ENCODE data around the gene PPP1R16B. TPM values are rescaled to one million over a fixed set of nuclear protein-coding genes. Genes with fewer than 3 reads are reported as not detected.
"Not testable (repeated sequence)": the region's sequence is repeated elsewhere in the genome, so short reads cannot be mapped to it uniquely, and the experiment has no call there.

PPP1R16B gene
- total RNA-seq, 1 donor from 2014 or later: not detected

- Mint-ChIP-seq H3K27me3 (ENCODE audit: unreplicated experiment) (no peaks in the 10 kb centered on the region), H3K4me3 (ENCODE audit: unreplicated experiment) (no peak overlapping the region), H3K36me3 (ENCODE audit: unreplicated experiment) (no peaks in the 10 kb centered on the region), H3K4me1 (ENCODE audit: unreplicated experiment) (peaks cover 15% of the 10 kb centered on the region), H3K9me3 (ENCODE audit: unreplicated experiment) (no peaks in the 10 kb centered on the region), H3K27ac (ENCODE audit: unreplicated experiment) (no peak overlapping the region)
- DNase-seq (ENCODE audit: extremely low spot score, unreplicated experiment): no peak
- TF ChIP-seq CTCF (IDR thresholded peaks at IDR 0.05): no peak
Observed at GRCh38 chr20:38957915-38958485, 152.5 kb downstream of the PPP1R16B start.

GRCh38 chr20:38960187-38960687, 154.7 kb downstream of the PPP1R16B start:
- H3K27ac Mint-ChIP-seq (ENCODE audit: unreplicated experiment); H3K9me3 Mint-ChIP-seq (ENCODE audit: unreplicated experiment); H3K27me3 Mint-ChIP-seq (ENCODE audit: unreplicated experiment); H3K36me3 Mint-ChIP-seq (ENCODE audit: unreplicated experiment); H3K4me3 Mint-ChIP-seq (ENCODE audit: unreplicated experiment); DNase-seq (ENCODE audit: extremely low spot score, unreplicated experiment): not testable (repeated sequence)
- peaks cover 24% of the 10 kb centered on the region for H3K4me1 Mint-ChIP-seq (ENCODE audit: unreplicated experiment)

- H3K27ac Mint-ChIP-seq (ENCODE audit: unreplicated experiment): peak overlapping the region; percentile 92
Observed at GRCh38 chr20:38961530-38962043, 156.1 kb downstream of the PPP1R16B start.

GRCh38 chr20:38962044-38962927, 156.8 kb downstream of the PPP1R16B start, which contains the start of gene DHX35:
Gene DHX35, plus strand, starts transcription at chr20:38962344. Its CDS starts 24 bp downstream, at chr20:38962368.
- H3K4me1 Mint-ChIP-seq (ENCODE audit: unreplicated experiment): peaks cover 24% of the 10 kb centered on the region
- H3K4me3 Mint-ChIP-seq (ENCODE audit: unreplicated experiment): peak within 1 kb of the TSS; percentile 95
- no peaks in the 10 kb centered on the region for H3K27me3 Mint-ChIP-seq (ENCODE audit: unreplicated experiment)
- peak within 1 kb of the TSS; percentile 94 for H3K27ac Mint-ChIP-seq (ENCODE audit: unreplicated experiment)
- peak; percentile 99 for DNase-seq (ENCODE audit: extremely low spot score, unreplicated experiment)
- TF ChIP-seq CTCF (IDR thresholded peaks at IDR 0.05): peak; percentile 45
- H3K9me3 Mint-ChIP-seq (ENCODE audit: unreplicated experiment): no peaks in the 10 kb centered on the region
- H3K36me3 Mint-ChIP-seq (ENCODE audit: unreplicated experiment): peaks cover 5% of the 10 kb centered on the region

More at GRCh38 chr20:38961530-38962043, 156.1 kb downstream of the PPP1R16B start:
- no peak for TF ChIP-seq CTCF (IDR thresholded peaks at IDR 0.05)
- Mint-ChIP-seq H3K9me3 (ENCODE audit: unreplicated experiment) (no peaks in the 10 kb centered on the region), H3K4me3 (ENCODE audit: unreplicated experiment) (peak overlapping the region; percentile 95), H3K27me3 (ENCODE audit: unreplicated experiment) (no peaks in the 10 kb centered on the region), H3K36me3 (ENCODE audit: unreplicated experiment) (peaks cover 5% of the 10 kb centered on the region), H3K4me1 (ENCODE audit: unreplicated experiment) (peaks cover 24% of the 10 kb centered on the region)
- DNase-seq (ENCODE audit: extremely low spot score, unreplicated experiment): no peak

- no peak for TF ChIP-seq CTCF (IDR thresholded peaks at IDR 0.05)
- Mint-ChIP-seq H3K4me1 (ENCODE audit: unreplicated experiment) (peaks cover 24% of the 10 kb centered on the region), H3K27ac (ENCODE audit: unreplicated experiment) (peak overlapping the region; percentile 94), H3K27me3 (ENCODE audit: unreplicated experiment) (no peaks in the 10 kb centered on the region), H3K36me3 (ENCODE audit: unreplicated experiment) (peaks cover 5% of the 10 kb centered on the region), H3K9me3 (ENCODE audit: unreplicated experiment) (no peaks in the 10 kb centered on the region), H3K4me3 (ENCODE audit: unreplicated experiment) (peak overlapping the region; percentile 95)
- DNase-seq (ENCODE audit: extremely low spot score, unreplicated experiment): no peak
Observed at GRCh38 chr20:38962928-38963401, 157.5 kb downstream of the PPP1R16B start.
